Kidney epithelial cell (primary cell): ENCODE measurements around the gene PTPRT. TPM values are rescaled to one million over a fixed set of nuclear protein-coding genes. Genes with fewer than 3 reads are reported as not detected.

Experiments
- DNase-seq: peaks from one replicate; pipeline ENCODE4 v3.0.0-alpha.2; 2010; ENCODE audit warnings: low read depth
- H3K27me3 ChIP-seq: 2 replicates; pipeline ENCODE4 v1.6.0; 2011; ENCODE audit warnings: low read length; ENCODE audit not compliant: control insufficient read depth, insufficient read depth
- H3K36me3 ChIP-seq: 2 replicates; pipeline ENCODE4 v1.5.1; 2011; ENCODE audit warnings: low read length; ENCODE audit not compliant: control insufficient read depth, insufficient read depth
- H3K4me3 ChIP-seq: 2 replicates; pipeline ENCODE4 v1.5.1; 2011; ENCODE audit warnings: low read depth, mild to moderate bottlenecking, control low read depth, low read length
- total RNA-seq: library from RNA; depleted of rRNA; stranded (reverse); fragments of >200 nt; gene quantifications from 2 replicates; pipeline ENCODE4 v1.2.3, GENCODE V29; 2015
- TF ChIP-seq, protein P1 (sequence below): IDR thresholded peaks from 2 replicates; pipeline ENCODE4 v1.5.1; 2011; ENCODE audit warnings: mild to moderate bottlenecking, moderate library complexity, low read length, control low read depth, inconsistent platforms; ENCODE audit not compliant: insufficient read depth, poor library complexity, severe bottlenecking

PTPRT gene
- total RNA-seq, 1 donor from 2014 or later: 0.25 TPM

DNA sequence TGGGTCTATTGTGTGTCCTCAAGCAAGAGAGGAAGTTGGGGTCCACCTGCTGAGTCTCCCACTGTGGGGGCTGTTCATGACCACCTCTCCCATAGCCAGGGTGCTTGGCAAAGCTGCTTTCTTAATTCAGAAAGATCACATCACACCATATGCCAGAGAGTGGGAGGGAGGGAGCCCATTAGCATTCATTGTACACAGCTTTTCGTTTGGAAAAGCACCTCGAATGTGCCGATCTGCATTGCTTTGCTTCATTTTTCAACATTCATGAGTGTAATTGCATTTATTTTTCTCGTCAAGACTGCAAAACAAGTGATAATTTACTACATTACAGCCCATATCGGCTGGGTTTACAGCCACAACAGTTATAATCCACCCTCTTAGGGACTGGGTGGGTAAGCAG lies 327.3 kb downstream of the PTPRT start:
- Histone ChIP-seq H3K36me3 (no peaks in the 10 kb centered on the region), H3K27me3 (no peaks in the 10 kb centered on the region), H3K4me3 (no peak overlapping the region)
- TF ChIP-seq, protein P1, sequence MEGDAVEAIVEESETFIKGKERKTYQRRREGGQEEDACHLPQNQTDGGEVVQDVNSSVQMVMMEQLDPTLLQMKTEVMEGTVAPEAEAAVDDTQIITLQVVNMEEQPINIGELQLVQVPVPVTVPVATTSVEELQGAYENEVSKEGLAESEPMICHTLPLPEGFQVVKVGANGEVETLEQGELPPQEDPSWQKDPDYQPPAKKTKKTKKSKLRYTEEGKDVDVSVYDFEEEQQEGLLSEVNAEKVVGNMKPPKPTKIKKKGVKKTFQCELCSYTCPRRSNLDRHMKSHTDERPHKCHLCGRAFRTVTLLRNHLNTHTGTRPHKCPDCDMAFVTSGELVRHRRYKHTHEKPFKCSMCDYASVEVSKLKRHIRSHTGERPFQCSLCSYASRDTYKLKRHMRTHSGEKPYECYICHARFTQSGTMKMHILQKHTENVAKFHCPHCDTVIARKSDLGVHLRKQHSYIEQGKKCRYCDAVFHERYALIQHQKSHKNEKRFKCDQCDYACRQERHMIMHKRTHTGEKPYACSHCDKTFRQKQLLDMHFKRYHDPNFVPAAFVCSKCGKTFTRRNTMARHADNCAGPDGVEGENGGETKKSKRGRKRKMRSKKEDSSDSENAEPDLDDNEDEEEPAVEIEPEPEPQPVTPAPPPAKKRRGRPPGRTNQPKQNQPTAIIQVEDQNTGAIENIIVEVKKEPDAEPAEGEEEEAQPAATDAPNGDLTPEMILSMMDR: no peak
- DNase-seq: no peak

GRCh38 chr20:42857446-42857845 lies 332.3 kb downstream of the PTPRT start:
- no peak for DNase-seq
- no peaks in the 10 kb centered on the region for H3K27me3 ChIP-seq
- no peak overlapping the region for H3K4me3 ChIP-seq
- no peaks in the 10 kb centered on the region for H3K36me3 ChIP-seq
- TF ChIP-seq, protein P1: no peak

GRCh38 chr20:42855896-42856295 lies 333.8 kb downstream of the PTPRT start:
- TF ChIP-seq, protein P1: no peak
- DNase-seq: no peak
- Histone ChIP-seq H3K27me3 (no peaks in the 10 kb centered on the region), H3K36me3 (no peaks in the 10 kb centered on the region), H3K4me3 (no peak overlapping the region)

- TF ChIP-seq, protein P1: no peak
- no peaks in the 10 kb centered on the region for H3K36me3 ChIP-seq
Observed at GRCh38 chr20:42852691-42853090, 337.0 kb downstream of the PTPRT start.

DNA sequence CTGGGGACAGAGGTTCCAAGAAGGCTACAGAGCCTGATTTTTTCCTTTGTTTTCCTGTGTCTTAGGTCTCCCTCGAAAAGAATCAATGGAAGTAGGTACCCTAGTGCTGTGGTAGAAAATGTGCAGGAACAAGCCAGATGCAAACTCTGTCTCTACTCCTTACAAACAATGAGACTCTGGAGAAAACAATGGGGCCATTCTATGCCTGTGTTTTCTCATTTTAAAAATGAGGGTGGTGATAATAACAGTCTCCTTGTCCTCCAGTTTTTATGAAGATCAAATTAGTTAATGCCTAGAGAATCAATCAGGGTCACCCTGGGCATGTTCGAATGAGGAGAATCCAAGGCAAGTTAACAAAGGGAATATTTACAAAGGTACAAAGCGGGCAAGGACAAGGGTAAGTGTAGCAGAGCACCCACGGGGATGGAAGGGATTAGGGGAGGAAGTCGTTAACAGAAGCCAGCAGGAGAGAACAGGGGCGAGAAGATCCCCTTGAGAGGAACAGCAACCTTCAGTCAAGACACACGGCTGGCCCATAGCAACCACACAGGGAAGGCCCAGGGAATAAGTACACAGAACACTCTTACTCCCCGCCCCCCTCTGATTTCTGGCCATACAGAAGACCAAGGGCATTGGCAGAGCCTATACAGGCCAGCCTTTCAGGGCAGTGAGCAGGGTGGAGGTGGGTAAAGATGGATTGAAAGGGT lies 342.8 kb downstream of the PTPRT start:
- Histone ChIP-seq H3K36me3 (no peaks in the 10 kb centered on the region), H3K4me3 (no peak overlapping the region), H3K27me3 (no peaks in the 10 kb centered on the region)
- no peak for DNase-seq
- TF ChIP-seq, protein P1: no peak

More at GRCh38 chr20:42852691-42853090, 337.0 kb downstream of the PTPRT start:
- no peaks in the 10 kb centered on the region for H3K27me3 ChIP-seq
- H3K4me3 ChIP-seq: no peak overlapping the region
- DNase-seq: no peak

DNA sequence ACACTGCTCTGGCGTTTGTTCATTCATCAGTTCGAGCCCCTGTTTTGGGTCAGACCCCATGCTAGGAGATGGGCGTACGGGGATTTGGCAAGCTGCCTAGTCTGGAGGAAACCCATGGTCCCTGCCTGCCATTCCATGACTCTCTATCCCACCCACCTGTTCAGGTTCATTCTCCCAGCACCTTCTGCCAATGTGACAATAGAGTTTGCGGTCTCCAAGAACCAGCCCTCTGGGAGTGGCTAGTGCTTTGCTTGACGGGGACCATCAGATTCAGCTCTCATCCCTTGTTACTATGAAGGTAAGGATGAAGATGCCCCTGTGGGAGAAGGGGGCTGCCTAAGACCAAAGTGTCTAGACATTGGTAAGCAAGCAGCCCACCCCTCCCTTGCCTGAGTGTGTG lies 345.0 kb downstream of the PTPRT start:
- TF ChIP-seq, protein P1: no peak
- DNase-seq: no peak
- H3K36me3 ChIP-seq: no peaks in the 10 kb centered on the region
- no peaks in the 10 kb centered on the region for H3K27me3 ChIP-seq
- H3K4me3 ChIP-seq: no peak overlapping the region
